Measurements from ENCODE around the gene PPFIBP2. TPM values are rescaled to one million over a fixed set of nuclear protein-coding genes. Genes with fewer than 3 reads are reported as not detected.

PPFIBP2 gene
- total RNA-seq, 1 experiment from 2014 or later, result 13.9 TPM

- Histone ChIP-seq H3K9me3 (ENCODE audit: insufficient read depth, low read depth) (no peaks in the 10 kb centered on the region), H3K9me2 (ENCODE audit: insufficient read depth) (no peaks in the 10 kb centered on the region), H3K27me3 (ENCODE audit: insufficient read depth, low read depth) (no peaks in the 10 kb centered on the region), H4K20me1 (ENCODE audit: insufficient read depth) (no peaks in the 10 kb centered on the region), H2AFZ (no peak overlapping the region), H3K36me3 (ENCODE audit: low read depth) (no peaks in the 10 kb centered on the region), H3K27ac (peak overlapping the region; percentile 94), H3K4me3 (no peak overlapping the region; the same call in 1 of the 2 replicates), H3F3A (ENCODE audit: insufficient read depth, low read depth) (peaks cover 46% of the 10 kb centered on the region), H3K4me2 (peak overlapping the region; percentile 64), H3K79me2 (ENCODE audit: low read depth) (no peaks in the 10 kb centered on the region; the same call in 1 of the 2 replicates), H3K4me1 (replicated peaks; ENCODE audit: insufficient read depth) (peaks cover 71% of the 10 kb centered on the region)
- peak; percentile 60 to 95 for DNase-seq
- no TSS peak for BruUV-seq (replicated peaks)
- intact Hi-C loops (cut with micrococcal nuclease; ENCODE audit: unreplicated experiment), result loop anchor here (1.0 kb wide), 1 partner anchor 8 kb away; no protein-coding TSS in a partner anchor
- ChIA-PET POLR2A (ENCODE audit: unreplicated experiment) (interaction anchor here (0.6 to 0.7 kb wide), 2 partner anchors 300 to 373 kb away, joined by 3 to 6 read pairs; no protein-coding TSS in a partner anchor), CTCF (interaction anchor here (1.7 kb wide), 1 partner anchor 29 kb away, joined by 5 read pairs; no protein-coding TSS in a partner anchor)
- no peak for TF ChIP-seq EZH2 (IDR thresholded peaks at IDR 0.05; ENCODE audit: low read depth)
- no peak for TF ChIP-seq CTCF (conservative IDR thresholded peaks at IDR 0.05)
Measured at GRCh38 chr11:7604331-7604955, 90.6 kb downstream of the PPFIBP2 start.

- Histone ChIP-seq H3K79me2 (ENCODE audit: low read depth) (no peaks in the 10 kb centered on the region; the same call in 1 of the 2 replicates), H4K20me1 (ENCODE audit: insufficient read depth) (no peaks in the 10 kb centered on the region), H3K36me3 (ENCODE audit: low read depth) (no peaks in the 10 kb centered on the region), H3K4me2 (peak overlapping the region; percentile 64), H3K27me3 (ENCODE audit: insufficient read depth, low read depth) (no peaks in the 10 kb centered on the region), H3K9me3 (ENCODE audit: insufficient read depth, low read depth) (no peaks in the 10 kb centered on the region), H3K4me1 (replicated peaks; ENCODE audit: insufficient read depth) (peaks cover 62% of the 10 kb centered on the region), H3F3A (ENCODE audit: insufficient read depth, low read depth) (peaks cover 38% of the 10 kb centered on the region), H3K9me2 (ENCODE audit: insufficient read depth) (no peaks in the 10 kb centered on the region), H3K4me3 (peak overlapping the region; percentile 25; the same call in 1 of the 2 replicates), H2AFZ (no peak overlapping the region), H3K27ac (peak overlapping the region; percentile 94)
- no peak for TF ChIP-seq CTCF (conservative IDR thresholded peaks at IDR 0.05)
- TF ChIP-seq EZH2 (IDR thresholded peaks at IDR 0.05; ENCODE audit: low read depth), result no peak
- BruUV-seq (replicated peaks), result no TSS peak
- peak; percentile 53 to 98 for DNase-seq
- intact Hi-C loops (cut with micrococcal nuclease; ENCODE audit: unreplicated experiment), result loop anchor here (1.0 kb wide), 1 partner anchor 33 kb away; no protein-coding TSS in a partner anchor
- CTCF ChIA-PET, result interaction anchor here (0.6 to 1.7 kb wide), 2 partner anchors 29 to 52 kb away, joined by 3 to 5 read pairs; no protein-coding TSS in a partner anchor
- POLR2A ChIA-PET (ENCODE audit: unreplicated experiment), result interaction anchor here (0.6 kb wide), 3 partner anchors 31 to 300 kb away, joined by 3 to 12 read pairs (median 3); no protein-coding TSS in a partner anchor
Measured at GRCh38 chr11:7605186-7605943, 91.6 kb downstream of the PPFIBP2 start.

- CTCF ChIA-PET, result no interaction called here
Measured at GRCh38 chr11:7606496-7606895, 92.7 kb downstream of the PPFIBP2 start.

More at GRCh38 chr11:7606496-7606895, 92.7 kb downstream of the PPFIBP2 start:
- Histone ChIP-seq H3K27me3 (ENCODE audit: insufficient read depth, low read depth) (no peaks in the 10 kb centered on the region), H3K4me1 (replicated peaks; ENCODE audit: insufficient read depth) (peaks cover 60% of the 10 kb centered on the region), H3K36me3 (ENCODE audit: low read depth) (no peaks in the 10 kb centered on the region), H3K79me2 (ENCODE audit: low read depth) (no peaks in the 10 kb centered on the region; the same call in 1 of the 2 replicates), H3K4me3 (peak overlapping the region; percentile 25; the same call in 1 of the 2 replicates), H3K9me3 (ENCODE audit: insufficient read depth, low read depth) (no peaks in the 10 kb centered on the region), H3K4me2 (peak overlapping the region; percentile 64), H2AFZ (no peak overlapping the region), H3K9me2 (ENCODE audit: insufficient read depth) (no peaks in the 10 kb centered on the region), H3F3A (ENCODE audit: insufficient read depth, low read depth) (peaks cover 33% of the 10 kb centered on the region), H4K20me1 (ENCODE audit: insufficient read depth) (no peaks in the 10 kb centered on the region), H3K27ac (peak overlapping the region; percentile 94)
- no peak for DNase-seq
- TF ChIP-seq EZH2 (IDR thresholded peaks at IDR 0.05; ENCODE audit: low read depth) (no peak), CTCF (conservative IDR thresholded peaks at IDR 0.05) (no peak)
- POLR2A ChIA-PET (ENCODE audit: unreplicated experiment), result no interaction called here
- BruUV-seq (replicated peaks), result no TSS peak
- intact Hi-C loops (cut with micrococcal nuclease; ENCODE audit: unreplicated experiment), result no loop called here
